Mesothelial cell of epicardium (in vitro differentiated cells): Measurements from ENCODE around the gene PCED1A. TPM values are rescaled to one million over a fixed set of nuclear protein-coding genes. Genes with fewer than 3 reads are reported as not detected.

Experiments
- DNase-seq, 2 experiments: peaks; one replicate each; pipeline ENCODE4 v3.0.0; 2021; ENCODE audit warnings: low spot score in 2 of 2; ENCODE audit not compliant: unreplicated experiment in 2 of 2
- H3K27ac Mint-ChIP-seq: 2 replicates; pipeline ENCODE4 v1.8.0; 2021; ENCODE audit warnings: mixed read lengths
- H3K27me3 Mint-ChIP-seq: 2 replicates; pipeline ENCODE4 v1.8.0; 2021; ENCODE audit warnings: low read depth, mixed read lengths
- H3K36me3 Mint-ChIP-seq: 2 replicates; pipeline ENCODE4 v1.8.0; 2021; ENCODE audit warnings: mixed read lengths
- H3K4me1 Mint-ChIP-seq: 2 replicates; pipeline ENCODE4 v1.8.0; 2021; ENCODE audit warnings: mixed read lengths
- H3K4me3 Mint-ChIP-seq: 2 replicates; pipeline ENCODE4 v1.8.0; 2021; ENCODE audit warnings: mild to moderate bottlenecking, moderate library complexity, mixed read lengths
- H3K9me3 Mint-ChIP-seq: 2 replicates; pipeline ENCODE4 v1.8.0; 2021; ENCODE audit warnings: mixed read lengths
- CTCF ChIP-seq: fragments of 200-600 bp; sonication (generic); IDR thresholded peaks from one replicate; pipeline ENCODE4 v1.5.0; 2021; ENCODE audit warnings: antibody characterized with exemption; ENCODE audit not compliant: unreplicated experiment
- total RNA-seq: library from RNA; stranded (reverse); gene quantifications from 3 replicates; pipeline ENCODE4 v1.2.1, GENCODE V29; 2021

PCED1A gene
- total RNA-seq, 1 donor from 2014 or later = 113 TPM

GRCh38 chr20:2822073-2822472, 18.4 kb downstream of the PCED1A start:
- TF ChIP-seq CTCF = no peak
- Mint-ChIP-seq H3K36me3 (no peaks in the 10 kb centered on the region), H3K27me3 (peaks cover 3% of the 10 kb centered on the region), H3K4me1 (peaks cover 37% of the 10 kb centered on the region), H3K27ac (peak overlapping the region; percentile 87), H3K9me3 (peaks cover under 1% of the 10 kb centered on the region), H3K4me3 (peak overlapping the region; percentile 59)
- DNase-seq = no peak

GRCh38 chr20:2820896-2821869, 19.3 kb downstream of the PCED1A start:
- no peak for TF ChIP-seq CTCF
- Mint-ChIP-seq H3K9me3 (no peaks in the 10 kb centered on the region), H3K4me3 (peak overlapping the region; percentile 59), H3K36me3 (no peaks in the 10 kb centered on the region), H3K27ac (peak overlapping the region; percentile 99), H3K27me3 (peaks cover 3% of the 10 kb centered on the region), H3K4me1 (peaks cover 30% of the 10 kb centered on the region)
- DNase-seq = no peak

- Mint-ChIP-seq H3K27me3 (peaks cover 3% of the 10 kb centered on the region), H3K36me3 (no peaks in the 10 kb centered on the region), H3K9me3 (no peaks in the 10 kb centered on the region), H3K4me3 (peak overlapping the region; percentile 56), H3K4me1 (peaks cover 30% of the 10 kb centered on the region), H3K27ac (peak overlapping the region; percentile 99)
- DNase-seq = peak in 1 of 2 experiments; percentile 59
- TF ChIP-seq CTCF = no peak
These were observed 20.2 kb downstream of the PCED1A start for GRCh38 chr20:2820084-2820895.

GRCh38 chr20:2817891-2818595, 22.4 kb downstream of the PCED1A start:
- no peak for TF ChIP-seq CTCF
- Mint-ChIP-seq H3K27me3 (peaks cover 3% of the 10 kb centered on the region), H3K4me1 (peaks cover 46% of the 10 kb centered on the region)

GRCh38 chr20:2817341-2817726, 23.1 kb downstream of the PCED1A start:
- TF ChIP-seq CTCF = no peak
- peaks cover 7% of the 10 kb centered on the region for H3K9me3 Mint-ChIP-seq
- H3K36me3 Mint-ChIP-seq = no peaks in the 10 kb centered on the region
- peaks cover 46% of the 10 kb centered on the region for H3K4me1 Mint-ChIP-seq
- DNase-seq = no peak
- no peak overlapping the region for H3K4me3 Mint-ChIP-seq
- peak overlapping the region; percentile 30 for H3K27ac Mint-ChIP-seq
- peaks cover 3% of the 10 kb centered on the region for H3K27me3 Mint-ChIP-seq

More at GRCh38 chr20:2817891-2818595, 22.4 kb downstream of the PCED1A start:
- Mint-ChIP-seq H3K4me3 (no peak overlapping the region), H3K36me3 (no peaks in the 10 kb centered on the region), H3K27ac (peak overlapping the region; percentile 93), H3K9me3 (peaks cover 3% of the 10 kb centered on the region)
- no peak for DNase-seq
